ENCODE measurements around the gene ZNF273. TPM values are rescaled to one million over a fixed set of nuclear protein-coding genes. Genes with fewer than 3 reads are reported as not detected.

Gene ZNF273
- total RNA-seq, 6 experiments from 2014 or later: 0.24 to 1.00 (median 0.78) TPM

DNA sequence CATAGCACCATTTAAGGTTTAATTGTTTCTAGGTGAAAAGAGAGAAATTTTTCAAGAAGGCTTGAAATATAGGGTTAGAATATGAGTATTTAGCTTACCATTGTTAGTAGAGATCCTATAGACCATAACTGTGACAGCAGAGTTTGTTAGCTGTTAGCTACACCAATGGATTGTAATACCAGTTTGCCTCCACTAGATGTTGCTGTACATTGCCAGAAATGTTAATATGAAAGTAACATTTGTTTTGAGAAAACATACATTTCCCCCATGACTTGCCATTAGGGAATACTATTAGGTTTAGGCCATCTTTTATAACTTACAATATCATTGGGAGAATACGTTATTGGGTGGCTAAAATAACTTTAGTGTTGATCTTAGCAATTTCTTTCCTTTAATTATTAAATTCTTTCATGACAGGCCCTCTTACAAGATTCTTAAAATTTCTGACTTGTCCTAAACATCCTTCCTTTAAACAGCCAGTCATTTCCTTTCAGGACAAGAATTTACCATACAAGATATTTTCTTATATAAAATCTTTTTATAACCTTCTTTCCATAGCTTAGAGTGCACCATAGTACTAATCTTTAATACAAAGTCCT is 48.3 kb downstream of the ZNF273 start:
- TF ChIP-seq, protein P1, sequence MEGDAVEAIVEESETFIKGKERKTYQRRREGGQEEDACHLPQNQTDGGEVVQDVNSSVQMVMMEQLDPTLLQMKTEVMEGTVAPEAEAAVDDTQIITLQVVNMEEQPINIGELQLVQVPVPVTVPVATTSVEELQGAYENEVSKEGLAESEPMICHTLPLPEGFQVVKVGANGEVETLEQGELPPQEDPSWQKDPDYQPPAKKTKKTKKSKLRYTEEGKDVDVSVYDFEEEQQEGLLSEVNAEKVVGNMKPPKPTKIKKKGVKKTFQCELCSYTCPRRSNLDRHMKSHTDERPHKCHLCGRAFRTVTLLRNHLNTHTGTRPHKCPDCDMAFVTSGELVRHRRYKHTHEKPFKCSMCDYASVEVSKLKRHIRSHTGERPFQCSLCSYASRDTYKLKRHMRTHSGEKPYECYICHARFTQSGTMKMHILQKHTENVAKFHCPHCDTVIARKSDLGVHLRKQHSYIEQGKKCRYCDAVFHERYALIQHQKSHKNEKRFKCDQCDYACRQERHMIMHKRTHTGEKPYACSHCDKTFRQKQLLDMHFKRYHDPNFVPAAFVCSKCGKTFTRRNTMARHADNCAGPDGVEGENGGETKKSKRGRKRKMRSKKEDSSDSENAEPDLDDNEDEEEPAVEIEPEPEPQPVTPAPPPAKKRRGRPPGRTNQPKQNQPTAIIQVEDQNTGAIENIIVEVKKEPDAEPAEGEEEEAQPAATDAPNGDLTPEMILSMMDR (IDR thresholded peaks at IDR 0.05): peak; percentile 80 to 95 (median 86)
- no peak for TF ChIP-seq POLR2A (IDR thresholded peaks at IDR 0.05)
- no peaks in the 10 kb centered on the region for H3K9me3 ChIP-seq
- WGBS (ENCODE audit: insufficient coverage, low coverage, low lambda C conversion rate, missing lambda C conversion rate): 0% methylated on average over 1 of the region's 1 CpG
- no peaks in the 10 kb centered on the region for H3K36me3 ChIP-seq
- no peak overlapping the region for H3K27ac ChIP-seq
- H3K4me3 ChIP-seq: no peak overlapping the region
- H3K4me1 ChIP-seq: peaks cover 0 to 10% (median 0%) of the 10 kb centered on the region in 4 donors
- intact Hi-C loops (cut with DNase I): no loop called here
- H3K27me3 ChIP-seq: peaks cover 0 to 4% of the 10 kb centered on the region in 2 donors
- ATAC-seq (peak; percentile 85 to 92 (median 88)), DNase-seq (no peak)

DNA sequence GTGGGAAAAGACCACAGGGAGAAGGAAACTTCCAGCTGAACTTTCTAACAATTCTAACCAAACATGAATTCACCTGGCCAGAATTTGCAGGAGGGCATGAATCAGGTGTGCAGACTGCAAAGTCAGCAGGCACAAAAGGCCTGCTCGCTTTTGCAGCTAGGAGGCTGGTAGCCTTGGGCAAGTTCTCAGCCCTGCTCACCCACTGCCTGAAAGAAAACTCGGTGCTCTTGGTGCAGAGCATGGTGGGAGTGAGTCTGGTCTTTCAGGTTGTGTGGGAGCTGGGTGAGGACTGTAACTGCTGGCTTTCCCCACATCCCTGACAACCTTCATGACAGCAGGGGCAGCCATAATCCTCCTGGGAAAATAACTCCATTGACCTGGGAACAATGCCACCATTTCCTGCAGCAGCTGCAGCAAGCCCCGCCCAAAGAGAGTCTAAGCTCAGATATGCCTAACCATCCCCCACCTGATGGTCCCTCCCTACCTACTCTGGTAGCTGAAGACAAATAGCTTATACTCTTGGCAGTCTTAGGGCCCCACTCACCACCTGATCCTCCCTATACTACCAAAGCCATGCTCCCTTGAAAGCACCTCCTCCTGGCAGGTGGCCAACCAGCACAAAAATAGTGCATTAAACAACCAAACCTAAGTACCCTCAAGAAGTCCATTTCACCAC is 56.1 kb downstream of the ZNF273 start:
- ATAC-seq (no peak), DNase-seq (no peak)
- Histone ChIP-seq H3K27ac (no peak overlapping the region), H3K36me3 (no peaks in the 10 kb centered on the region), H3K27me3 (no peaks in the 10 kb centered on the region), H3K9me3 (peaks cover 0 to 4% (median 0%) of the 10 kb centered on the region in 4 donors), H3K4me1 (no peaks in the 10 kb centered on the region), H3K4me3 (no peak overlapping the region)
- 80% methylated on average over 3 of the region's 3 CpGs for whole genome bisulfite sequencing (ENCODE audit: insufficient coverage, low coverage, low lambda C conversion rate, missing lambda C conversion rate)
- TF ChIP-seq, protein P1 (IDR thresholded peaks at IDR 0.05): no peak
- no peak for TF ChIP-seq POLR2A (IDR thresholded peaks at IDR 0.05)
- intact Hi-C loops (cut with DNase I): no loop called here

DNA sequence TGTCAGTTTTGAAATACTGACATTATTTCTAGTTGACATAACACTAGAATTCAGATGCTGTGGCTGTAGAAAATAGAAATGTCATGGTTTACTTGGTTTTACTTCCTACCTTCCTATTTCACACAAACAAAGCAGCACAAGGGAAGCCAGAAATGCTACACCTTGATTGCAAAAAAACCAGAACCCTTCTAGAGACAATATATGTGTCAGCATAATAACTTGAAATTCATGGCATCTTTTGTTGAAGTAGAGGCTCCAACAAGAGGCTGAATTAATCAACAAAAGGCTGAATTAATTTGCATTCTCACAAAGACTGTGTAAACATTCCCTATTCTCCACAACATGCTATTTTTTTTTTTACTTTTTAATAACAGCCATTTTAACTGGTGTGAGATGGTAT is 62.5 kb downstream of the ZNF273 start:
- no peaks in the 10 kb centered on the region for H3K27me3 ChIP-seq
- no peak for DNase-seq
- ATAC-seq: no peak
- TF ChIP-seq POLR2A (IDR thresholded peaks at IDR 0.05): no peak
- TF ChIP-seq, protein P1 (IDR thresholded peaks at IDR 0.05): no peak
- no peaks in the 10 kb centered on the region for H3K36me3 ChIP-seq
- H3K4me1 ChIP-seq: no peaks in the 10 kb centered on the region
- peaks cover 0 to 15% (median 6%) of the 10 kb centered on the region in 4 donors for H3K9me3 ChIP-seq
- no peak overlapping the region for H3K27ac ChIP-seq
- no peak overlapping the region for H3K4me3 ChIP-seq
- intact Hi-C loops (cut with DNase I): no loop called here

DNA sequence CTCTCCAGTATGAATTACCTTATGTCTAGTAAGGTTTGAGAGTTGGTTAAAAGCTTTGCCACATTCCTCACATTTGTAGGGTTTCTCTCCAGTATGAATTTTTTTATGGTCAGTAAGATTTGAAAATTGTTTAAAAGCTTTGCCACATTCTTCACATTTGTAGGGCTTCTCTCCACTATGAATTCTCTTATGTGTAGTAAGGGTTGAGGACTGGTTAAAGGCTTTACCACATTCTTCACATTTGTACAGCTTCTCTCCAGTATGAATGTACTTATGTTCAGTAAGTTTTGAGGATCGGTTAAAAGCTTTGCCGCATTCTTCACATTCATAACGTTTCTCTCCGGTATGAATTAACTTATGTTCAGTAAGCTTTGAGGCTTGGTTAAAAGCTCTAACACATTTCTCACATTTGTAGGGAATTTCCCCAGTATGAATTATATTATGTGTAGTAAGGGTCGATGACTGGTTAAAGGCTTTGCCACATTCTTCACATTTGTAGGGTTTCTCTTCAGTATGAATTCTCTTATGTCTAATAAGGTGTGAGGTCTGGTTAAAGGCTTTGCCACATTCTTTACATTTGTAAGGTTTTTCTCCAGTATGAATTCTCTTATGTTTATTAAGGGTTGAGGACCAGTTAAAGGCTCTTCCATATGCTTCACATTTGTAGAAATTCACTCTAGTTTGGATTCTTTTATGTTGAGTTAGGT is 75.6 kb downstream of the ZNF273 start:
- no peak for ATAC-seq
- TF ChIP-seq, protein P1 (IDR thresholded peaks at IDR 0.05): no peak
- TF ChIP-seq POLR2A (IDR thresholded peaks at IDR 0.05): no peak
- no peaks in the 10 kb centered on the region for H3K27me3 ChIP-seq
- no peak overlapping the region for H3K27ac ChIP-seq
- H3K4me3 ChIP-seq: no peak overlapping the region
- intact Hi-C loops (cut with DNase I): no loop called here
- WGBS (ENCODE audit: insufficient coverage, low coverage, low lambda C conversion rate, missing lambda C conversion rate): 98% methylated on average over 5 of the region's 5 CpGs
- peaks cover 0 to 16% (median 5%) of the 10 kb centered on the region in 4 donors for H3K36me3 ChIP-seq
- no peak for DNase-seq
- H3K4me1 ChIP-seq: no peaks in the 10 kb centered on the region
- H3K9me3 ChIP-seq: peaks cover 3 to 41% (median 19%) of the 10 kb centered on the region in 4 donors

Other genes with a start within 250 kb of the ZNF273 start
- gene ZNF107, start 237.1 kb upstream of the ZNF273 start, total RNA-seq: 1 to 10 TPM; 1.2 to 2.0 (median 1.6) TPM
- 1 to 10 TPM; 2.5 to 6.6 (median 2.7) TPM for gene ZNF138, start 108.8 kb upstream of the ZNF273 start, total RNA-seq
- 1 to 10 TPM; 1.6 to 3.8 (median 3.0) TPM for gene ZNF117, start 87.8 kb downstream of the ZNF273 start, total RNA-seq
- gene ERV3-1, start 103.4 kb downstream of the ZNF273 start, total RNA-seq: 1 to 10 TPM; 4.2 to 5.3 (median 4.9) TPM

Data from right lobe of liver (tissue), 6 donors.